Esophagus squamous epithelium (tissue), 4 donors: ENCODE results near the gene ITGB4.

ENCODE experiments used
- POLR2A ChIP-seq, 4 donors: fragments of 450-650 bp; IDR thresholded peaks; one replicate each; pipeline ENCODE4 v1.6.1; 2017; ENCODE audit warnings: antibody characterized with exemption in 4 of 4, mild to moderate bottlenecking in 4 of 4, moderate library complexity in 3 of 4
- TF ChIP-seq, protein P1 (sequence below), 6 experiments: fragments of 450-650 bp in 4 of 6; fragments of 200-600 bp in 2 of 6; sonication (generic) in 2 of 6; IDR thresholded peaks; one replicate each; pipeline ENCODE4 v1.5.1; 2016 to 2019; ENCODE audit warnings: antibody characterized with exemption in 6 of 6, mild to moderate bottlenecking in 4 of 6, moderate library complexity in 4 of 6

DNA sequence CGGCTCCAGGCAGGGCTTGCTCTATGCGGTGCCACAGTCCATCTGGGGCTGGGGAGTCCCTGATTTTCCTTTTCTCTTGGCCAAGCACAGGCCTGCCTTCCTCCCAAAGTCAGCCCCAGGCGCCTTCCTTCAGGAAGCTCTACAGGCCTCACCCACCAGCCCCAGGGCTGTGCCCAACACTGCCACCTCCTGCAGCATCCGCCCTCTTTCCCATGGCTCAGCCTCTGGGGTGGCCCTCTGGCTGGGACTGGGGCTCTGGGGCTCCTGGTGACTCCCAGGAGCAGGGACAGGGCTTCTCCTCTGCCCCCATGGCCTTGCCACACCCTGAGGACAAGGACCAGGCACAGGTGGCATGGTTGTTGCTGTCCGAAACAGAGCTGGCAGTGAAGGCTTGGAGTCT is 817 bp downstream of the ITGB4 start:
- TF ChIP-seq, protein P1, sequence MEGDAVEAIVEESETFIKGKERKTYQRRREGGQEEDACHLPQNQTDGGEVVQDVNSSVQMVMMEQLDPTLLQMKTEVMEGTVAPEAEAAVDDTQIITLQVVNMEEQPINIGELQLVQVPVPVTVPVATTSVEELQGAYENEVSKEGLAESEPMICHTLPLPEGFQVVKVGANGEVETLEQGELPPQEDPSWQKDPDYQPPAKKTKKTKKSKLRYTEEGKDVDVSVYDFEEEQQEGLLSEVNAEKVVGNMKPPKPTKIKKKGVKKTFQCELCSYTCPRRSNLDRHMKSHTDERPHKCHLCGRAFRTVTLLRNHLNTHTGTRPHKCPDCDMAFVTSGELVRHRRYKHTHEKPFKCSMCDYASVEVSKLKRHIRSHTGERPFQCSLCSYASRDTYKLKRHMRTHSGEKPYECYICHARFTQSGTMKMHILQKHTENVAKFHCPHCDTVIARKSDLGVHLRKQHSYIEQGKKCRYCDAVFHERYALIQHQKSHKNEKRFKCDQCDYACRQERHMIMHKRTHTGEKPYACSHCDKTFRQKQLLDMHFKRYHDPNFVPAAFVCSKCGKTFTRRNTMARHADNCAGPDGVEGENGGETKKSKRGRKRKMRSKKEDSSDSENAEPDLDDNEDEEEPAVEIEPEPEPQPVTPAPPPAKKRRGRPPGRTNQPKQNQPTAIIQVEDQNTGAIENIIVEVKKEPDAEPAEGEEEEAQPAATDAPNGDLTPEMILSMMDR (IDR thresholded peaks at IDR 0.05), result no peak
- TF ChIP-seq POLR2A (IDR thresholded peaks at IDR 0.05), result no peak
